GM18505 (cell line): ENCODE results near the gene MPRIP.

Experiments used
- ATAC-seq: cut with Tn5 transposase; IDR thresholded peaks from one replicate; pipeline ENCODE4 v1.9.1; 2021; ENCODE audit not compliant: unreplicated experiment
- POLR2A ChIP-seq: IDR thresholded peaks from 4 replicates; pipeline ENCODE4 v1.6.1; 2011; ENCODE audit warnings: borderline replicate concordance; ENCODE audit not compliant: insufficient read depth, insufficient read length; ENCODE audit errors: extremely low read depth

MPRIP gene

GRCh38 chr17:17086585-17086984, 44.3 kb downstream of the MPRIP start:
- no peak for ATAC-seq
- no peak for TF ChIP-seq POLR2A

GRCh38 chr17:17087424-17088015, 45.3 kb downstream of the MPRIP start:
- ATAC-seq, result no peak
- TF ChIP-seq POLR2A, result no peak

GRCh38 chr17:17088086-17088485, 45.8 kb downstream of the MPRIP start:
- ATAC-seq, result no peak
- TF ChIP-seq POLR2A, result no peak

- no peak for TF ChIP-seq POLR2A
- no peak for ATAC-seq
Measured at GRCh38 chr17:17088541-17089525, 46.6 kb downstream of the MPRIP start.

GRCh38 chr17:17089796-17090641, 47.8 kb downstream of the MPRIP start:
- ATAC-seq, result no peak
- TF ChIP-seq POLR2A, result no peak

DNA sequence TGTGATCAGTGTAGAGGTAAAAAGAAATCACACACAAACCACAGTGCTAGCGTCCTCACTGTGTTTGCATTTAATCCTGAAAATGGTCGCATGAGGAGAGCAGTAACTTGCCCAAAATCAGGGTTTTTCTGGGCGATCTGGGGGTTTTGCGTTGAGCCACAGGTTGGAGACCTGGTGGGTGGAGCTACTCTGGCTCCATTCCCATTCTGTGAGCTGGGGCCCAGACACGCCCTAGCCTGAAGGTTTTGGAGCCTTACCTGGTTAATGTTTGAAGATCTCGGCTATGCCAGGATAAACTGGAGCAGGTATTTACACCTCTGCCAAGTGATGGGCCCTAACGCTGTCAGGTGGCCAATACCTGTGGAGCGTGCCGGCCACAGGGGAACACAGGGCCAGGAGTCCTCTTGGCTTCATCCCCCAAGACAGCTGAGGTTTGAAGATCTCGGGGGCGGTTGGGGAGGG, 48.4 kb downstream of the MPRIP start:
- no peak for TF ChIP-seq POLR2A
- ATAC-seq, result no peak

DNA sequence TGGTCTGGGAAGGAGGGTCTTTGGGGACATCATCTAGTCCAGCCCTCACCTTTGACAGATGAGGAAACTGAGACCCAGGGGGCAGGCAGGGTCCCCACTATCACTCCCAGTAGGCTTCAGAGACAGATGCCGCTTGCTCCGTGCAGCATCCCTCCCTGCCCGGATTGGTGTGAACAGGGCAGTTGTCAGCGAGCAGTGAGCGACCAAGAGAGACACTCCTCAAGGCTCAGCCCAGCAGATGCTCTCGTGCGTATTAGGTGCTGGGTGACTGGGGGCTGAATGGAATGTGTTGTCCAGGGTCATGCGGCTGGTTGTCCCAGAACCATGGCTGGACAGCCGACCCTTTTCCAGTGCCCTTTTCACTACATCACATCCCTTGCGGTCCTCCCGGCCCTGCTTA, 49.0 kb downstream of the MPRIP start:
- ATAC-seq, result no peak
- no peak for TF ChIP-seq POLR2A

DNA sequence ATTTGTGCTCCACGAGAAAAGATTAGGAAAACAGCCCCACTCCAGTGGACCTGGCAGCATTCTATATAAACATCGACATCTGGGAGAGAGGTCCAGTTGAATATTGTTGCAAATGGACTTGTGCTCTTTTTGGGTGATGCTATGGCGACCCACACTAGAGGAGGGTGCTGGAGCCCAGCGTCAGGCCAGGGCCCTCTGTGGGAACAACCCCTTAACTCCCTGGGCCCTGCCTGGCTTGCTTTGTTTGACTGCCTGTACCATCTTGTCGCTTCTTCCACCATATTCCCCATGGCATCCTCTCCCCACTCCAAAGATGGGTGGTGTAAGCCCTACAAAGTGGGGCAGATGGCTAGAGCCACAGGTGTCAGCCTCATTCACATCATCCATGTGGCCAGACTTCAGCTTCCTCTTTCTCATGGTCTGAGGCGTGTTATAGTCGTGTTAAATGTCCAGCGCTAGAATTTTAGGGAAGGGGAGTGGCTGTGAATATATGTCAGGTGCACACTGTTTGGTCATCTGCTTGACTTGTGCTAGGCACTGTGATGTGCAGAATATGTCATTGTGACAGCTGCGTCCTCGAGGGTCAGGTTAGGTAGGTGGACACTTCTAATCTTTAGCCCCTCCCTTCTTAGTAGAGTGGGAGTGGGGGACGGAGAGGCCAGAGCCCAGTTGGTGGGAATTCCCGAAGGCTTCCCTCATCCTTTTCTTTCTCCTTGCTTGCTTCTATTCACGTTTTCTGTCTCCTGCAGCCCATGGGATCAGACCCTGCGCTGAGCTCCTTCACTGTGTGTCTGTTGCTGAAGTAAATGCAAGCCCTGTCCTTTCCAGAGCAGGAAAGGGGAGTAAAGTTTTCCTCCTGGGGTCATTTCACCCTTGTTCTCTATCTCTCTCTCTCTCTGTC, 49.8 kb downstream of the MPRIP start:
- TF ChIP-seq POLR2A, result no peak
- no peak for ATAC-seq

DNA sequence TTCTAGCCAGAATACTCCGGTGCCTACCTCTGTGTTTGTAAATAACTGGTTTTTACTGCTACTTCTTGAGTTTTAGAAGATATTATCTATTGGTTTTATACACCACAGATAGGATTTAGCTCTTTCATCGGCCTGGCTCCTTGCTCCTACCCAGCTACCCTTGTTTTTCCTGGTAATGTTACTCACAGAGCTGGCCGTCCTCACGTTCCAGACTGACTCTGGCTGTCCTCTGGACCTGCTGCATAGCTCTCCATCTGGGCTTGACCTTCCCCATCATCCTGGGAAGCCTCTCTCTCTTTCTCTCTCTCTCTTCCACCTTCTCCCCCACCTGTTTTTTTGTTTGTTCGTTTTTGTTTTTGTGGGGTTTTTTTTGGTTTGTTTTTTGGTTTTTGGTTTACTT, 51.5 kb downstream of the MPRIP start:
- TF ChIP-seq POLR2A, result no peak
- ATAC-seq, result no peak

DNA sequence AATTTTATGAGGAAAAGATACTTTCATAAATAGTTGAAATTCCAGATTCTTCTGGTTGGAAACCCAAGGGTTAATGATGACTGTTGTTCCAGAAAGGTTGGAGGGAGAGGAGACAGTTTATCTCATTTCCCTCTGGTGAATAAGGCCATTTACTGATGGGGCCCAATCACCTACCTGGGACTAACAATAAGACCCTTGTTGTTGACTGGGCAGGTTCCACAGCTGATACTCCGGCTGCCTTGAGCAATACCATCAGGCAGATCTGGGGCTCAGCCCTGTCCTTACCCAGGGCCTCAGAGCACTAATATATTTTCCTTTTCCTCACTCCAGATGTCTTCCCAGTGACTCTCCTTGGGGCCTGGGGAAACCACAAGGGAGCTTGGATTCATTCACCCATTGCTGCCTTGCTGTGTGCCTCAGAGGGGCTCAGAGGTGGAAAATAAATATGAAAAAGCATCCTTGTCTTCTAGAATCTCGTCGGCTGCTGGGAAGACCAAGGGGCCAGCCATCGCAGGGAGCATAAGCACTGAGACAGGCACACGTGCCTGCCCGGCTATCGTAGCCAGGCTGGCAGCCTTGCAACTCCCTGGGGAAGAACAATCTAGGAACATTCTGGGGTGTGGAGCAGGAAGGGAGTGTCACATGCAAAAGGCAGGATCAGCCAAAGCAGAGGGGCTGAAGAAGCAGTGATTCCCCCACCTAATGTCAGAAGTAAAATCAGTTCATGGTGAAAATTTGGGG, 54.4 kb downstream of the MPRIP start:
- no peak for ATAC-seq
- no peak for TF ChIP-seq POLR2A

DNA sequence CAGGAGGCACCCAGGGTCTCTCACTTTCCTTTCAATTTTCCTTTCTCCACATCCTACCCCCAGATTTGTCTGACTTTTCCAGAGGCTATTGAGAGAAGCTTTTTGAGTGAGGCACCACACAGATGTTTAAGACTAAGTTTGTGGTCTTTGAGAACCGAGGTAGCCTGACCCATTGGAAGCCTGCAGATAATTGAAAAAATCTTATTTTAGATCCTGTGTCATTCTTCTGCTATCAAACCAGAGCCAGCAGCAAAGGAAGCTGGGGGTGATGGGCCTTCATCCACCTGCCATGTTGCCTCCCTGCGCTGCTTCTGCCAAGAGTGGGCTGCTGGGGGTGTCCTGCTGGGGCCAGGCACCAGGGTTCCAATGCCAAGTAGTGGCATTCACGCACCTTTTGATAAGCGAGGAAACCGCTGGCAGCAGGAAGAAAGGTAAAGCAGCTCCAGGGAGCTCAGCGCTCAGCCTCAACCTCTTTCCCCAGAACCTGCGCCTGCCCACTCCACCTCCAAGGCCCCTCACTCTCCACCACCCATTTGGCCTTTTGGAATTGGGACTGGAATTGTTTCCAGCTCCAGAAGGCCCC, 55.6 kb downstream of the MPRIP start:
- TF ChIP-seq POLR2A, result no peak

More for the DNA sequence above, 55.6 kb downstream of the MPRIP start:
- ATAC-seq, result no peak
